Activated CD4-positive, alpha-beta T cell treated with anti-CD3 and anti-CD28 coated beads for 48 hours (primary cell): ENCODE results near the gene FLII.

ENCODE experiments used
- DNase-seq: peaks from one replicate; pipeline ENCODE4 v3.0.0-alpha.2; 2020

Gene FLII

DNA sequence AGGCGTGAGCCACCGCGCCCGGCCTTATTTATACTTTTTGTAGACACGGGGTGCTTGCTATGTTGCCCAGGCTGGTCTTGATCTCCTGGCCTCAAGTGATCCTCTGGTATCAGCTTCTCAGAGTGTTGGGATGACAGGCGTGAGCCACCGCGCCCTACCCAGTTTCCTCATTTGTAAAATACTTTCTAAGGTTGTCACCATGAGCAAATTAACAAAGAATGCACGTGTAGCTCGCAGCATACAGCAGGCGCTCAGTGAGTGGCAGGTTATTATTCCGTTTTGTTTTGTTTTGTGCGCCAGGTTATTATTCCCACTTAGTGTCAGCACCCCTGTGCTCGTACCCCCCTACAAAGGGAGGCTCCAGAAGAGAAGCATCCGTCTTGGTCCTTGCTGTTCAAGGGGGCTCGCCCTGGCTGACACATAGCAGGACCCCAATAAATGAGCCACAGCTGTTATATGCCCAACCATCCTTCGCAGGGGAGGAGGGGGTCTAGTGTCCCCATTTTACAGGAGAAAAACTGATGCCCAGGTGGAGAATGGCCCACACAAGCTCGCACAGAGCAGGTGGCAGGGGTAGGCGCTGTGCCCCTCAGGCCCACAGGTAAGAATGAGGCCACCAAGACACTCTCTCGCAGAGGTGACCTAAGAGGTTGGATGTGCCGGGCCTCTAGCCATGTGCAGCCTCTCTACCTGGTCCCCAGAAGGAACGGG lies 1.2 kb upstream of the FLII start:
- DNase-seq: no peak

GRCh38 chr17:18257982-18258355 lies 569 bp downstream of the FLII start:
- DNase-seq: peak; percentile 65

GRCh38 chr17:18257268-18257981 lies 1.1 kb downstream of the FLII start:
- DNase-seq: peak; percentile 44

DNA sequence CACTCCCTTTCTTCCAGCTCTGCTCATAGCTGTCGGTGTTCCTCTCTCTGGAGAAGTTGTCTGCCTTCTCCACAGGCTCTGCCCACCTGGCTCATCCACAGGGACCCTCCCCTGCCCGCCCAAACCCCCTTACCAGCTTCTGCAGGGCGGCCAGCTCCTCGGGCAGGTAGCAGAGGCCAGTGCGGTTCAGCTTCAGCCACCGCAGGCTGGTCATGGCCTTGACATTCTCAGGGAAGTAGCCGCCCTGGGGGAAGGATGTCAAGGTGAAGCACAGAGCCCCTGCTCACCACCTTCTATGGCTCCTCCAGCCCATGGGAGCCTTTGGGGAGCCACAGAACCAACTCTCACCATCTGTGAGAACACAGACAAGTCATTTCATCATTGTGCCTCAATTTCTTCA lies 1.8 kb downstream of the FLII start:
- no peak for DNase-seq

DNA sequence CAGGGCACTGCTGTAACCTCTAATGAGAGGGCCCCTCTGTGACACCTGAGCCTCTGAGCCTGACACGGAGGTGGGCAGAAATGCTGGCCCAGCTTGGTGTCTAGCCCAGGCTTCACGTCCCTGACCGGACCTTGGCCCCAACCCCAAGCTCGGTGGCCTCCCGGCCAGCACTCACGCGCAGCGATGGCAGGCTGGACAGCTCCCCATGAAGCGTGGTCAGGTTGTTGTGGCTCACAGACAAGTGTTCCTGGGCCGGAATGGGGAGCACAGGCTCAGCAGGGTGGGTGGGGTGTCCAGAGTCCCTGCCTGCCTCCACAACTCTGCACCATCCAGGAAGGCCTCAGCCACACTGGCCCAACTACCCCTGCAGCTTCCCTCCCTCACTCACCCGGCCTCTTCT lies 2.2 kb downstream of the FLII start:
- DNase-seq: no peak

GRCh38 chr17:18254888-18255649 lies 3.5 kb downstream of the FLII start:
- DNase-seq: no peak

- no peak for DNase-seq
Observed at GRCh38 chr17:18253947-18254821, 4.4 kb downstream of the FLII start.

GRCh38 chr17:18253187-18253884 lies 5.2 kb downstream of the FLII start:
- DNase-seq: no peak

DNA sequence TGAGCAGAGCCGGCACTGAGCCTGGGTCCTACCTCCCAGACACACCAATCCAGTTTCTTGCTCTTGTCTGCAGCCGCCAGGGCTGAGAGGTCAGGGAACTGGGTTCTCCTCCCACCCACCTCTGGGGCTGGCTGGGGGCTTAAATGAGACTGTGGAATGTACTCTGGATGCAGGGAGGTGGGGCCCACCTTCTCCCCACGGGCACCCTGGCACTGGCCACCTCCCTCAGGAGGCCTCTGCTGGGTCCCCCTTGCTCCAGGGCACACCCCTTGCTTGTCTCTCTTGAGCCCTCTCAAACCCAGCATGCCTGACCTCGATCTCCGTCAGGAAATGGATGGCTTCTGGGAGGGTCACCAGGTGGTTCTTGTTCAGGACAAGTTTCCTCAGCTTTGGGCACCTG lies 6.4 kb downstream of the FLII start:
- no peak for DNase-seq

DNA sequence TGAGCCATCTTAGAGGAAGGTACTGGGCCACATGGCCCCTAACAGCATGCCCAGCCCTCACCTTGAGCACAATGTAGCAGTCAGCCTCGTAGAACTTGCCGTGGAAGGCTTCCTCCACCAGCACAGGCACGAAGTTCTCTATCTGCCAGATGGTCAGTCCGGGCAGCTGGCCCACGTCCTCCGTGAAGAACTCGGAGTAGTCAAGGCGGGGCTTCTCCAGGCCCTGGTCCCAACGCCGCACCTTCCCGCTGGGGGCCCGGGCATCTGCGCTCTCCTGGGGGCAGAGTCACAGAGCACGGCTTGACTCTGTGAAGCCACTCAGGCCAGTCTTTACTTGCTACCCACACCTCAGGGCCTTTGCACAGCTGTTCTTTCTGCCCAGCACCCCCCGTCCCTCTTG lies 7.3 kb downstream of the FLII start:
- DNase-seq: no peak

DNA sequence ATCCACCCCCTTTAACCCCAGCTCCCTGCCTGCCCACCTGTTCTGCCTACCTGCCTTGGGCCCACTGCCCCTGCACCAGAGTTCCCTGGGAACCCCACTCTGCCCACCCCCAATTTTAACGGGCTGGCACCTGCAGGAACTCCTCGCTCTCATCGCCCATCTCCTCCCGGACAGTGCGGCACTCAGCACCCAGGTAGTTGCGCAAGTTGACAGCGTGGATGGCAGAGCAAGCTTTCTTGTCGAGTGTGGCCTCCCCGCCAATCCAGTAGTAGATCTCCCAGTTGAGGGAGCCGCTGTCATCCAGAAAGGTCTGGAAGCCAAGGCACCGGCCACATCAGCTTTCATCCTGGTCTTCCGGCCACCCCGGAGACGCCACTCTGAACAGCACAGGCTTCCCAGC lies 7.8 kb downstream of the FLII start:
- no peak for DNase-seq

- no peak for DNase-seq
Observed at GRCh38 chr17:18250259-18250658, 8.3 kb downstream of the FLII start.

- DNase-seq: no peak
Observed at GRCh38 chr17:18248811-18249210, 9.7 kb downstream of the FLII start.

DNA sequence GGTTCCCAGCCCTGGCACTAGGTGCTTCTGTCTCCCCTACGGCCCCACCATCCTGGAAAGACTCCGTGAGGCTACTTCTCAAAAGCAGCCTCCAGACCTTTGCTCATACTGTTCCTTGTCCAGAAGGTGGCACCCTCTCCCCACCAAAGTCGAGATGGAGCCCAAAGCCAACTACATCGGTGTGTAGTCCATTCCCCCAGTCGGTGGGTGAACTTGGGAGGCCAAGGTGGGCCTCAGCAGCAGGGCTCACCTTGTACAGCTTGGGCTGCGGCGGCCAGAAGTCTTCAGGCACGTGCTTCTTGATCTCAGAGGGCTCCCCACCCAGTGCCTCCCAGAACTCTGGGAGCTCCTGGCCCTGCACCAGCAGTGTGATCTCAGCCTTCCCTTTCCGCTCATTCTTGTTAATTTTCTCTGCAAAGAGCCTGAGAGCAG lies 10.2 kb downstream of the FLII start:
- peak; percentile 75 for DNase-seq

GRCh38 chr17:18247613-18248001 lies 10.9 kb downstream of the FLII start:
- DNase-seq: no peak

GRCh38 chr17:18246880-18247612 lies 11.5 kb downstream of the FLII start:
- DNase-seq: peak; percentile 78

DNA sequence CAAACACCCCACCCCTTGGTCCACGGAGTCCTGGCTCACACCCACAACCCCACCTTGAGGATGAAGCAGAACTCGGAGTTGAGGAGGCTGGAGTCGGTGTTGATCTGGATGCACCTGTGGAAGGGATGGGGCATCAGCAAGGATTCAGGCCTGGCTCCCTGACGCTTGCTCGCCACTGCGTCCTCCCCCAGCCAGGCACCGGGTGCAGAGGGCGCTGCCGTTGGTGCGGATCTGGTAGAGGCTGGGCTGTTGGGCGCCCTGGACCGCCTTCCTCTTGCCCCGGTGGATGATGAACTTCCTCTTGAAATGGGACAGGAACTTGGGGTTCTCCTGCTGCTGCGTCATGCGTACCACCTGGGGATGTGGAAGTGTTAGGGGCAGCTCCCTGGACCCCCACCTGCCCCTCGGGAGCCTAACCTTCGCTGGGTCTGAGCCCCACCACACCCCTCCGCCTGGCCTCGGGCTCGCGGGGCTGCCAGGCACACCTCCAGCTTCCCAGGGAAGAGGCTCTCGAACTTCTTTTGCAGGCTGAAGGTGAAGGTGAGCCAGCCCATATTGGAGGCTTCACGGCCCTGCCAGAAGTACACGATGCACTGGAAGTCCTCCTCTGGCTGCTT lies 12.3 kb downstream of the FLII start:
- no peak for DNase-seq

DNA sequence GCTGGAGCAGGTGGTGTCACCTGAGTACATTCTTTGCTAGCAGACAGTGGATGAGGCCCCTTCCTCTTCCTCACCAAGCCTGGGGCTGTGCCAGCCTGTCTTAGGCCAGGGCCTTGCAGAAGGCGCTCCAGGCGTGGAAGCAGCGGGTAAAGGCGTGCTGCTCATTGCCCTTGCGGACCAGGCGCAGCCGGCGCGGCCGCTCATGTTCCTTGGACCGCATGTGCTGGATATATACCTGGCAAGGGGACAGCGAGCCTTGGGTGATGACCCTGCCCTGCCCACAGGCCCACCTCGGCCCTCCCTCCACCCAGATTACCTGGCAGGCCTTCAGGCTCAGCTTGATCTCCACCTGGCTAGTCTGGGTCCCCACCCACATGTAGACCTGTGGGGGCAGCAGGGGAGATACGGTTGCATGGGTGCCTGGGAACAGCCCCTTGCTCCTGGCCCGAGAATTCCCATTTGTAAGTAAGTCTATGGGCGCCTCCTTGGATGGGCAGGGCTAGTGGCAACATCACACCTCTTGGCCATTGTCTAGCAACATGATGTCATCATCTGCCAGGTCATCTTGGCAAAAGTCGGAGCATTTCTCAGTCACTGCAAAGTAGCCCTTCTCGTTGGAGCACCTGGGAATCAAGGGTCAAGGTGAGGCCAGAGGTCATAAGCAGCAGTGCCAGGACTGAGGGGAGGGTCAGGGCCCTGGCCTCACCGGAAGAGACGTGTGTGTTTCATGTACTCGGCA lies 13.3 kb downstream of the FLII start:
- DNase-seq: no peak

DNA sequence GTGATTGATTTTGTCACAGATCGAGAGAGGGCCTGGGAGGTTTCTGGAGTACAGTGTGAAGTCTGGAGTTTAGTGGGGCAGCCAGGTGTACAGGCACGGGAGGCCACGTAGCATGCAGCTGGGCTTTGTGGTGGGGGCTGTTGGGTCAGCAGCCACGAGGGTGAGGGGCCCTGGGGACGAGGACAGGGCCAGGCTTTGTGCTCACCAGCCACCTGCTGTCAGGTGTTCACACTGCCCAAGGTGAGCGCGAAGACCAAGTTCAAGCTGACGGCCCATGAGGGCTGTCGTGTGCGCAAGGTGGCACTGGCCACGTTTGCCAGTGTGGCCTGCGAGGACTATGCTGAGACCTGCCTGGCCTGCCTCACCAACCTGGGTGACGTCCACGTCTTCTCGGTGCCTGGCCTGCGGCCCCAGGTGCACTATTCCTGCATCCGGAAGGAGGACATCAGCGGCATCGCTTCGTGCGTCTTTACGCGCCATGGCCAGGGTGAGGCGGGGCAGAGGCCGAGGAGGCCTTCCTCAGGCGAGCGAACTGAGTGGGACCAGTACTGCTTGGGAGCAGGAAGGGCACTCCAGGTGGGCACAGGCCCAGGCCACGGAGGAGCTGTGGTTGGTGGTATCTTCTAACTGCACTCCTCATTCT lies 17.2 kb downstream of the FLII start:
- DNase-seq: no peak

GRCh38 chr17:18240449-18240848 lies 18.1 kb downstream of the FLII start:
- no peak for DNase-seq
